Measurements from ENCODE around the gene CTRB1.

The CTRB1 gene

DNA sequence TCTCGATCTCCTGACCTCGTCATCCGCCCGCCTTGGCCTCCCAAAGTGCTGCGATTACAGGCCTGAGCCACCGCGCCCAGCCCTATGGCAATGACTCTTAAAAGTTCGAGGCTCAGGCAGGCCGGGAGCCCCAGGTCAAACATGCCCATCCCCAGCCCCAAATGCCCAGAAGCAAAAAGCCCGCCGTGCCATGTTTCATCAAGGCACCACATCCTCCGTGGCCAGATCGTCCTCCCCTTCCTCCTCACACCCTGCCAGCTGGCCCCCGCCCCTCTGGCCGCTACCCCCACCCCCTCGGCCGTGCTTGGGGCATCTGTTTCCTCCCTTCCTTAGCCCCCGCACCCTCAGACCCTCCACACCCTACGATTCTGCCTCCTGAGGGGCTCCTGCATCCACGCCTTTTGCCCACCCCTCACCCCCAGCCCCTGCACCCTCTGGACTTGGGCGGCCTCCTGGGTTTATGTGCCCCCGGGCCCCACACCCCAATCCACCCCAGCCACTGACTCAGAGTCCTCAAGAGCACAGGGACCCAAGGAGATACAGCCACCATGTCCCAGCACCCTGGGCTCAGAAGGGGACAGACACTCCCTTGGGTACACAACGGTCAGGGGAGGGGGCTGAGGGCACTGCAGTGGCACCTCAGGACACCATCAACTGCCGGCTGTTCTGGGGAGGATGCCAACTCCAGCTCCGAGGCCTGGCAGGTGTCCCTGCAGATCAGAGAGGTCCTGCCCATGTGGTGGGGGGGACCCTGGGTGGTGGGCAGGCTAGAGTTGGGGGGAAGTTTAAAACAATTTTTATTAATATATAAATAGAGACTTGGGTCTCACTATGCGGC lies 7.1 kb downstream of the CTRB1 start:
- DNase-seq (ENCODE audit: low read depth in 2 of 2), result no peak

DNA sequence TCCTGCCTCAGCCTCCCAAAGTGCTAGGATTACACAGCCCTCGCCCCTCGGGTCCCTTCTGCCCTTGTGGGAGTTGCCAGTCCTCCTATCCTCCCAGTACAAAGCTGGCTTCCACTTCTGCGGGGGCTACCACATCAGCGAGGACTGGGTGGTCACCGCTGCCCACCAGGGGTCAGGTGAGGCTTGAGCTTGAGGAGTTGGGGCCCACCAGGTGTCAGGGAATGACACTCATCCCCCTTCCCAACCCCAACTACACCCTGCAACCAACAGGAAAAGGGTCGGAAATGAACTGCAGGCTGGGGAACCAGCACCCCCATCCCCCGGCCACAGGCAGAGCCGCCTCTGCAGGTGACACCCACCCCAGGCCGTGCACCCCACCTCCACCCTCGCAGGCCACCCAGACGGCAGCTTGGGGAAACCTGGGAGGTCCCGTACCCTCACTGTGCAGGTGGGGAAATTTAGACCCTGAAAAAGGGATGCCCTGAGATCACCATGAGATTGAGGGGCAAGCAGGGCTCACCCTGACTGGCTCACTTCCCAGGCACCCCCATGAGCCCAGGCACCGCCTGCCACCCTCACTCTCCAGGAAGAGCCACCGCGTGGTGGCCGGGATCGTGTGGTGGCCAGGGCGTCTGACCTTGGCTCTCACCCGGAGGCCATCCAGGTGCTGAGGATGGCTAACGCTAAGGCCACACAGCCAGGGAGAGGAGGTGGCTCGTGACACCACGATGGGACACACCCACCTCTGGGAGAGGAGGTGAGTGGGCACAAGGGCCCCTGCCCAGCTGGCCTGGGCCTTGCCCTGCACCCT lies 8.0 kb downstream of the CTRB1 start:
- no peak for DNase-seq (ENCODE audit: low read depth in 2 of 2)

DNA sequence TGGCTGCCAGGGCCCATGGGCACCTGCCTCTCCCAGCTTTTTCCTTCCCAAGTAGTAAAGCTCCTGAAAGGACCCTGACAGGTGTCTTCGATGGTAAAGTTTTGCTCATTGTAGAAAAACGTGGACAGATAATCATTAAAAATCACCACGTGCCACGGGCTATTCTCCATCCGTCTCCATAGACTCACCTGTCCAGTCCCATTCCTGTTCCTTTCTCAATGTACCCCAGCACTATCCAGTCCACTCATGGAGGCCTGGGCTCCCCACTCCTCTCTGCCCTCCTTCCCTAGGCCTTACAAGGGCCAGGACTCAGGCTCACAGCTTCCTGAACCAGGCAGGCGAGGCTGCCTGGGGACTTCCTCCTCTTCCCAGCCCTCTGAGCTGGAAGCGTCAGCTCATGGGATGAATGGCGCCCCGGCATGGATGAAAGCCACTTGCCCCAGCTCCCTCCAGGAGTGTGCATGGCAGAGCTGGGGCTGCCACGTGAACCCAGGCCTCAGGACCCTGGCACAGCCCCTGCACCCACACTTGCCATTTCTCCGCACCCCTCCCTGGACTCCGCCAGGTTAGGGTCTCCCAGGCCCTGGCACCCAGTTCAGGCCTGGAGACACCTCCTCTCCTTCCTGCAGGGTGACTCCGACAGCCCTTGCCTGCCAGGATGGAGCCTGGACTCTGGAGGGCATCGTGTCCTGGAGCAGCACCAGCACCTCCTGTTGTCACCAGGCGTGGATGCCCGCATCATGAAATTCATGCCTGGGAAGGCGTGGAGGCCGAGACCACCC lies 8.8 kb downstream of the CTRB1 start:
- DNase-seq (ENCODE audit: low read depth in 2 of 2), result no peak

DNA sequence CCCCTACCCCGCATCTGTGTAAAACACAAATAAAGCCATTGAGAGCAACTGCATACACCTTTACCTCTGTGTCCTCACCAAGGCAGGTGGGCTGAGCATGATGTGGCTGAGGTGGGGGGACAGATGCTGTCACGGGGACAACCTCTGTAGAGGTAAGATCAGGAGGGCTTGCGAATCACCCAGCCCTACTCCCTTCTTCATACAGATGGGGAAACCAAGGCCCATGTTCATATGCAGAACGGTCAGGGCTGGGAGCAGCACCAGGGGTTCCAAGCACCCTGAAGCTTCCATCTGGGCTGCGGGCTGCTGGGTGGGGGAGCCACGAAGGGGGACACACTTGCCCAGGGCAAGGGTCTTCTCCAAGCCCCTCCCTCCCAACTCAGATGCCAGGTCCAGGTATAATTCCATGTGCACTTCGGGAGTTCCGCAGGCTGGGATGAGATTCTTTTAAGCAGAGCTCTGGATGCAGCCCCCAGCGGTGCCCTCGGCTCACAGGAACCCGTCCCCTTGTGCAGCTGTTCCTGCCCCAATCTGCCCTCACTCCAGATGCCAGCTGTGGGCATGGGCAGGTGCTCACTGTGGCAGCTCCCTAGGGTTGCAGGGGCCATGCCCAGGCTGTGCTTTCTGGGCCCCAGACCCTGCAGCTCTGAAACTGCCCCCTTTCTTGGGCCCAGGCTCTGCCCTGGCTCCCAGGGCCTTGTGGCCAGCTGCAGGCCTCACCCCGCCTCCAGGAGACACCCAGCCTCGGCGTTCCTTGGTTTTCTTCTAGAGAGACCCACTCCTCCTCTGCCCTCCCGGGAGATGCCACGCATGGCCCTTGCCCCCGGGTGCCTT lies 9.6 kb downstream of the CTRB1 start:
- no peak for DNase-seq (ENCODE audit: low read depth in 2 of 2)

DNA sequence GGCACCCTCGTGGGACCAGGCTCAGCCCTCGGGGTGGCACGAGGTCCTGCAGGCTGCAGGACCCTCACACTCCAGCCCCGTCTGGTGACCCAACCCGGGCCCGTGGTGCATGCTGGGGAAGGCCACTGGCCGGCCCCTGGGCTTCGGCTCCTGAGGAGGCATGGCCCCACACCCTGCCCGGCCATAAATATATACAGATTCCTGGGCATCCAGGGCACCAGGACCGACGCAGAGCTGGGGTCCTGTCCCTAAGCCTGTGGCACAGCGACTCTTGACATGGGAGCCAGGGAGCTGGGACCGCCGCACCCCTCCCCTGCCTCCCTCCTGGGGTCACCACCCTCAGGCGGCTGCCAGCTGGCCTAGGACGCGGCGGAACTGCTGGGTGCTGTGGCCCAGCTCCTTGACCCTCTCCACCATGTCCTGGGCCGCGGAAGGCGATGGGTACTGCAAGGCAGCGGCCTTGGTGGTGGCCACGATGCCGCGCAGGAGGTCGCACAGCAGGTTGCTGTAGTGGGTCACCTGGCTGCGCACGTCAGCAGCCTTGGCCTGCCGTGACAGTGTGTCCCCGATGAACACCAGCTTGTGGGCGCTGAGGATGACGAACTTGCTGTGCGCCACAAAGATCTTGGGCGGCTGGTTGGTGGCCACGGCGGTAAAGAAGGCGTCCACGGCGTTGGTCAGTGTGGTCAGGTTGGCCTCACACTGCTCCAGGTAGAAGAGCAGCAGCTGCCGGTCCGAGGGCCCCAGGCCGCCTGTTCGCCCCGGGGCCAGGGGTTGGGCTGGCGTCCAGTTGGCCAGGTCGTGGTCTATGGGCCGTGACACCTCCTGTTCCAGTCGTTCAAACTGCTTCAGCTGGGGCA lies 10.6 kb downstream of the CTRB1 start:
- no peak for DNase-seq (ENCODE audit: low read depth in 2 of 2)

DNA sequence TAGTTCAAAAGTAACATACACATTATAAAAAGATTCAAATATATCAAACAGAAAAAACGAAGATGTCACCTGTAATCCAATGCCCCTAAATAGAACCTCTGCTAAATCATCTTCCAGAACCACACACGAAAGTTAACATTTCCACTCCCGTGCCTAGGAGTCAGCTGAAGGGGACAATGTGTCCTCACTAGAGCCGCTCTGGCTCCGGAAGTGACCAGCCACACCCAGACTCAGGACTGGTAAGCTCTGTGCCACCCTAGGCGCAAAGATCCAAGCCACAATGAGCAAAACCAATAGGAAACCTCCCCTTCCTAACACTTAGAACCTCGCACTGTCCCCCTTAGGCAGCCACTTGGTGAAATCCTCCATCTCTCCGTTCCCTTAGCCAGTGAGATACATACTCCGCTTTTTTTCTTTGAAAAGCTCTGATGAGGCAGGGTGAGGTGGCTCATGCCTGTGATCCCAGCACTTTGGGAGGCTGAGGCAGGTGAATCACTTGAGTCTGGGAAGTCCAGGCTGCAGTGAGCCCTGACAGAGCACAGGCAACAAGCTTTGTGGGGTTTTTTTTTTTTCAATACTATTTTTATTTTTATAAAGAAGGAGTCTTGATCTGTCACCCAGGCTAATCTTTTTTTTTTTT lies 11.8 kb downstream of the CTRB1 start:
- DNase-seq (ENCODE audit: low read depth in 2 of 2), result no peak

DNA sequence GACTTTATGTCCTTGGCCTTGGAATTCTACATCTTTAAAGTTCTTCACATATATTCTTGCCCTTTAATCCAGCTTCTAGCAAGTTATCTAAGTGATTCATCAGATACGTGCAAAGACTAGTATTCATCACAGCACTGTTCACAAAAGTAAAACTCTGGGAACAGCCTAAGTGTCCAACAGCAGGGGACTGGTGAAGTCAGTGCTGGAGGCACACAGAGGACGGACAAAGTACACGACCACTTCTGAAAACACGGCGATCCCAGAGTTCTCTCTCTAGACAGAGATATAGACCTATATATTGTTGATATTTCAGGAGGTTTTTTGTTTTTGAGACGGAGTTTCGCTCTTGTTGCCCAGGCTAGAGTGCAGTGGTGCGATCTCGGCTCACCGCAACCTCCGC lies 12.8 kb downstream of the CTRB1 start:
- no peak for DNase-seq (ENCODE audit: low read depth in 2 of 2)

DNA sequence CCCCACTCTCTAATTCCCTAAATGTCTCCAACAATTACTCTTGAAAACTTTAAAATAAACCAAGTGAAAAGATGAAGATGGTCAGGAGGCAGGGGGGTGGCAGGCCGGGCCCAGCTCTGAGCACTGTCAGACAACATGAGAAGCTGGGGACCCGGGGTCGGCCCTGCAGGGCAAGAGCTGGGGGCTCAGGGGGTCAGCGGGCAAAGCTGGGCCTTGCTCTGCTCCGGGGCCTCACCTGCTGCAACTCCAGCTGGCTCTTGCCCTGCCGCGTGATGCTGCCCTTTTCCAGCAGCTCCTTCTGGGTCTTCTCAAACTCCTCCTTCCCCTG lies 14.8 kb downstream of the CTRB1 start:
- DNase-seq (ENCODE audit: low read depth in 2 of 2), result no peak

DNA sequence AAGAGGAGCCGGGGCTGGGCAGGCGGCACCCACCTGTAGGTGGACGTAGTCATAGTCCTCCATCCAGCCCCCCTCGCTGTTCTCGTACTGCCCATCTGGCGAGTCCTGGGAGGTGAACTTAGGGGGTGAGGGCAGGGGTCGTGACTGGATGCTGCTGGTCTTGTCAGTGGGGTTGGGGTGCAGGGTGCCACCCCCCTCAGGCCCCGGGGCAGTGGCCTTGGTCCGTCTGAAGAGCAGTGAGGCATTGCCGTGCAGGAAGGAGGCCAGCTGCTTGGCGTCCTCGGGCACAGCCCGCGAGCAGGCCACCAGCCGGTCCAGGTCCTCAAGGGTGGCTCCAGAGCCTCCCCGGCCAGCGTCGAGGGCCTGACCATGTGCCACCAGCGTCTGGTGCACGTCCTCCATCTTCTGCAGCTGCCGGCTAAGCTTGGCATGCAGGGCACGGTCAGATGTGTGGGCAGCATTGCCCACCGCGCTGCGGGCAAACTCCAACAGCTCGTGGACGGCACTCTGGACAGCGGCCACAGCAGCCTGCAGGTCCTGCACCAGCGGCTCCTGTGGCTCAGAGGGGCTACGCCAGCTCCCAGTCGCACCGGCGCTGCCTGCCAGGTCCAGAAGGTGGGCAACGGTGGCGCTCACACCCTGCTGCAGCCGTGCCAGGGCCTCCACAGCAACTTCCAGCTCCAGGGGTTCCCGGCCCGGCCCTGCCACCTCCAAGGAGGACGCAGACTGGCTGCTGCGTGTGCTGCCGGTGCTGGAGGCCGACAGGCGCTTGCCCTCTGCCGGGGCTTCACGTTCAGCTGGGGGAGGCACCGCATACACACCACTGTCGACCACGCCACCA lies 16.3 kb downstream of the CTRB1 start:
- DNase-seq (ENCODE audit: low read depth in 2 of 2), result no peak

DNA sequence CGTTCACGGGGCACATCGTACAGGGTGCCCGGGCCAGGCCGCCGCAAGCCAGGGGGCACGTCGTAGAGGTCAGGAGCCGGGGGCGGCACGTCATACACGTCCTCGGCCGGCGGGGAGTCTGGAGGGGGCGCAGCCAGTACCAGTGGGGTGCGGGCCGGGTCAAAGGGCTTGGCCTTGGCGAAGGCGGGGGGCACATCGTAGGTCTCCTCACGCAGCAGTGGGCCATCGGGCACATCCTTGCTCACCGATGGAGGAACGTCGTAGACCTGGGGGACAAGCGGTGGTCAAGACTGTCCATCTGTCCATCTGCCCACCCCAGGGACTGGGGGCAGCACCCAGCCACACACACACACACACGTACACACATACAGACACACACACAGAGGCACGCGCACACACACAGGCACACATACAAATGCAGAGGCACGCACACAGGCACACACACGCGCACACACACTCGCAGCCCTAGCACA lies 17.0 kb downstream of the CTRB1 start:
- DNase-seq (ENCODE audit: low read depth in 2 of 2), result no peak

DNA sequence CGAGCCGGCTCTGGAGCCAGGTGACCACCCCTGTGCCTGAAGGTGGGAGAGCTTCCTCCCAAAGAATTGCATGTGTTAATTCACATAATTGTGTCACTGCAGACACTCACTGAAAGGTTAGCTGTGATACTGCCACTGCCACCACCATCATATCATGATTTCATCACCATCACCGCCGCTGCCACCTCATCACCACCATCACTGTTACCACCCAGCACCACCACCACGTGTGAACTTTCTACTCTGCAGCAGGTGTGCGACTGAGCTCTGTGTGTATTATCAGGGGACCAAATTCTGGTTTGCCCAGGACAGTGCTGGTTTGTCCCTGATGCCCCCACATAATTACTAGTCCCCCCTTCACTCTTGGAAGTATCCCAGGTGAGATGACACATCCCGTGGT lies 17.4 kb downstream of the CTRB1 start:
- DNase-seq (ENCODE audit: low read depth in 2 of 2), result no peak

DNA sequence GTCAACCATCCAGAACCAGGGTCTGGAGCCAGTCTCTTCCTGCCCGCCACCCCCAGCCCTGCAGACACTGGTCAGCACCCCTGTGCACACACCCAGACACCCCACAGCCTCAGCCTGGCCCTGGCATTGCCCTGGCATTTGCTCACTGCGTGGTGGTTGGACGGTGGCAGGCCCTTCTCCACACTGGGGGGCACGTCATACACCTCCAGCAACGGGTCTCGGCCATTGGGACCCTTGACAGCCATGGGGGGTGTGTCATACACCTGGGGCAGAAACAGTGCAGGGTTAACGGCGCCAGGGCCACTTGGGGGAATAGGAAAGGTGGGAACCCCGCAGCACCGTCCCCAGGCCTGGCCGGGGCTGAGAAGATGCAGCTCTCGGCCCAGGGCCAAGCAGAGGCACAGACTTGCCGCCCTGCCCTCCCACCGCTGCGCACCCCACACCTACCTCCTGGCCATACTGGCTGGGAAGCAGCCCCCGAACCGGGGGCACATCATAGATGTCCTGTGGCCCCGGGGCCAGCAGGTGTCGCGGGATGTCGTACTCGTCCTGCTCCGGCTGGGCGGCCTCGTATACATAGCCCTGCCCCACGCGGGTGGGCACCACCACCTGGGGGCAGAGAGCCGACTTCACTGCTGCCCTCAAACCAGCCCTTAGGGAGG lies 18.1 kb downstream of the CTRB1 start:
- no peak for DNase-seq (ENCODE audit: low read depth in 2 of 2)

DNA sequence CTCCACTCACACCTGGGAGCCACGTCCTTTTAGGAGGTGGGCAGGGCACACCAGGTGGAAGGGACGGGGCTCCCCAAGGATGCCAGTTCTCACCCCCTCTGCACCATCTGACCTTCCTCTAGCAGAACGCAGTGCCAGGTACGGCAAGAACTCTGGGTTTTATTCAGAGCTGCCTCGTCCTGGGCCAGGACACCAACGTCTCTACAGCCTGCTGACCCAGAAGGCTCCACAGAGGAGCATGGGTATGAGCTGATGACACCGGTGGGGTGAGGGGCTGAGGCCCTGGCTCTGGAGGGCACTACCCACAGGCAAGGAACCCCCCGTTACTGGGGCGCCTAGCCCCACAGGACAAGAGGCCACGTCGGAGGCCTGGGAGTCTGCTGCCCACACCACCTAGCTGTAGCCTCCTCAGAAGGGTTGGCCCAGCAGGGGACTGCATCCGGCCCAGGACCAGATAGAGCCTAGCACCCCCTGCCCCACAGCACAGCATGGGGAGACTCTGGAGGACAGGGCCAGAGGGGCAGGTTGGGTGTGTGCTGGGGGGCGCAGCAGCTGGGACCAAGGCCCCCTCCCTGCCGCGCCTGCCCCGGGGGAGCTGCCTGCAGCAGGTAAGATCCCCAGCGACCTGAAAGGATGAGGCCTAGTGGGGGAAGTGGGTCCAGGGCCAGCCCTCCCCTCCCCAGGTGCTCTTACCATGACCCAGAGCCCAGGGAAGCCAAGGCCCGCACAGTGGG lies 18.8 kb downstream of the CTRB1 start:
- no peak for DNase-seq (ENCODE audit: low read depth in 2 of 2)

DNA sequence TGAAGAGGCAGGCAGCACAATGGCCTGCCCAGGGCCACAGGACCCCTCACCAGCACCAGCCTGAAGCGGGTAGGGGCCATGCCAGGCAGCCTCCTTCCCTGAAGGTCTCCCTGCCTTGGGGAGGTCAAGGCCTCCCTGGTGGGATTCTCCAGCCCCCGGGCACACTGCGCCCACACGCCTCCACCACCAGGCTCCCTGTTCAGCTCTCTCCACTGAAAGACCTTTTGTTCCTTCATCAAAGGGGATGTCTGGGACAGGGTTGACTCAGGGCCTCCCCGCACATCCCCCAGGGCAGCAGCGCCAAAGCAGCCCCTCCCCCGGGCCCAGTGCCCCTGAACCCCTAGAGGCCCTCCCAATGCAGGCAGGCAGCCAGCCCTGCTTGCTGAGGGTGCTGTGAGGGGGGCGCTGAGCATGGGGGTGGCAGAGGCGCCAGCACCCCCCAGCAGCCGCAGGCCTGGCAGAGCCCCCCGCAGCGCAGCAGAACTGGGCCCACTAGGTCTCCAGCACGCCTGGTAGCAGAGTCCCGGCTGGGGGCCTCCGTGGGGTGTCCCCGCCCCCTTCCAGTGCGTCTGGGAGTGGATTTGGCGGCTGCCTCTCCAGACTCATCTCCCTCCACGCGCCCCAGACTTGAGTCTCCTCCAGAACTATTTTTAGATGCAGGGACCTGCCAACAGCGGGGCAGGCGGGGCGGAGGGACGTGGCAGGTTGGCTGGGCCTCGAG lies 19.5 kb downstream of the CTRB1 start:
- no peak for DNase-seq (ENCODE audit: low read depth in 2 of 2)

DNA sequence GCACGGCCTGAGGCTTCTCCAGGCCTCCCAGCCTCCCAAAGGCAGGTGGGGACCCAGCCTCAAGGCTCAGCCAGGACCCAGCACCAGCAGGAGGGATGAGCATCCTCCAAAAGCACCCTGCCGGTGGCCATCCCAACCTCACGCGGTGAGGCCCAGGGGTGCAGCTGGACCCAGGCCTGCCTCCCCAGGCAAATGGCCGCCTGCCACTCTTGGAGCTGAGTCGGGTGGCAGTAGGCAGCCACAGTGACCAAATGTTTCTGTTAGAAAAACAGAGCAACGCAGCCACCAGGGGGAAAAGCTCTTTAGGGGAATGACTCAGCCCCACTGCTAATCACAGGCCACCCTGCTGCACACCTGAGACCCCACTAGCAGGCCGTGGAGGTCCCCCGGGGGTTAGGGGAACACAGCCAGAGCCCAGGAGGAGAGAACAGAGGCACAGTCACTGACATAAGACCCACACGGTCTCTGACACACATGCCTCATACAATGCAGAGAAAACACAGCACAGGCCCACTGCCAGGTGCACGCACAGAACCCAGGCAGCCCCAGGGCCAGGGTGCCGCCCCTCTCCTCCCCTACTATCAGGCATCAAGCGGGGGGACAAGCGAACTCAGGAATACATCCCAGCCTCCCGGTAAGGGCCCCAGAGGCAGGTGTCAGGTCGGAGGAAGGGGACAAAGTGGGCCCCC lies 20.2 kb downstream of the CTRB1 start:
- DNase-seq (ENCODE audit: low read depth in 2 of 2), result no peak

DNA sequence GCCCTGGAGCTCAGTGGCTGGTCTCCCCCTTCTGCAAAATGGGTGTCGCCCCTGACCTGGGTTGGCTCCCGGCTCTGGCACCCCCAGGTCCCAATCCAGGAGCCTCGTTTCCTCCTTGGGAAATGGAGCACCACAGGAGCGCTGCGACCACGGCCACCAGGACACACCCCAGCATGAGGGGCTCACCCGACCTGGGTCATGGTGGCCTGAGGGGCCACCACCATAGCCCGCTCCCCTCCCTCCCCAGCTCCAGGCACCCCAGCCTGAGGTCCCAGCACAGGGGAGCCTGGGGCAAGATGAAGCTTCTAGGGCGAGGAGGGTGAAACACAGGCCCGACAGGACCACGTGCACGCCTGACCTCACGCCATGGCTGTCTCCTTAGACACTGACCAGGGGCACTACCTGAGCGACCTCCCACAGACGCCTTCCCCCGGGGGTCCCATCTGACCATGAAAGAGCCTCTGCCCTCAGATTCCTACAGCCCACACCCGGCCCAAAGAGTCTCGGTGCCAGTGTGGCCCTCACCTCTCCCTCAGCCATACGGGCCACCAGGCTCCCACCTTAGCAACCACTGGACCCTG lies 20.8 kb downstream of the CTRB1 start:
- no peak for DNase-seq (ENCODE audit: low read depth in 2 of 2)

Data from stimulated activated CD8-positive, alpha-beta memory T cell treated with anti-CD3 and anti-CD28 coated beads, Interleukin-15, amount 100 ng/mL, for 4 hours (primary cell).